Measurements from ENCODE around the gene DGKD. TPM values are rescaled to one million over a fixed set of nuclear protein-coding genes. Genes with fewer than 3 reads are reported as not detected.

The DGKD gene
- total and polyA plus RNA-seq, 2 donors (not counting 1 experiment from before 2014, with no cell fraction given), result 224 to 396 TPM

- no peak overlapping the region for H3K4me2 ChIP-seq (replicated peaks; ENCODE audit: low read depth, low read length, poor library complexity, severe bottlenecking)
- POLR2A ChIA-PET, result no interaction called here
- Mint-ChIP-seq H3K9me3 (ENCODE audit: insufficient read depth) (peaks cover 3% of the 10 kb centered on the region), H3K27me3 (no peaks in the 10 kb centered on the region), H3K27ac (peak overlapping the region; percentile 41), H3K4me3 (no peak overlapping the region), H3K4me1 (no peaks in the 10 kb centered on the region)
- H3K4me1 ChIP-seq (ENCODE audit: control insufficient read depth in 2 of 2, insufficient read depth in 2 of 2, low read length in 2 of 2), result no peaks in the 10 kb centered on the region
- H3K79me2 ChIP-seq (ENCODE audit: control insufficient read depth, insufficient read depth, low read length), result peaks cover 12% of the 10 kb centered on the region
- CTCF ChIA-PET, result interaction anchor here (0.7 to 1.0 kb wide), 2 partner anchors 64 to 598 kb away, joined by 3 read pairs; no protein-coding TSS in a partner anchor
- H3K36me3 ChIP-seq (replicated peaks in 1 of 2; ENCODE audit: control extremely low read depth in 1 of 2, control insufficient read depth in 1 of 2, extremely low read depth in 1 of 2, insufficient read depth in 2 of 2, low read length in 1 of 2), result peaks cover 0 to 92% of the 10 kb centered on the region in 2 experiments
- no peak overlapping the region for H3K9ac ChIP-seq (ENCODE audit: low read length)
- no peak overlapping the region for H2AFZ ChIP-seq (ENCODE audit: insufficient read depth, low read depth, low read length, poor library complexity, severe bottlenecking)
- H3K27ac ChIP-seq (ENCODE audit: low read length in 2 of 2), result no peak overlapping the region
- ATAC-seq (ENCODE audit: low read depth), result no peak
- no peak overlapping the region for H3K4me3 ChIP-seq (ENCODE audit: control extremely low read depth in 1 of 5, extremely low read depth in 1 of 5, insufficient read depth in 1 of 5, low read depth in 2 of 5, low read length in 4 of 5)
- H4K20me1 ChIP-seq (ENCODE audit: control insufficient read depth, insufficient read depth, low read length, poor library complexity, severe bottlenecking), result peaks cover 28% of the 10 kb centered on the region
- peaks cover 0 to 13% (median 0%) of the 10 kb centered on the region in 3 donors for H3K9me3 ChIP-seq (ENCODE audit: control extremely low read depth in 1 of 3, control insufficient read depth in 2 of 3, insufficient read depth in 1 of 3, low read length in 2 of 3)
- H3K27me3 ChIP-seq (replicated peaks in 1 of 4; ENCODE audit: control extremely low read depth in 1 of 4, control insufficient read depth in 3 of 4, insufficient read depth in 4 of 4, low read length in 3 of 4), result no peaks in the 10 kb centered on the region
- no peak for DNase-seq
- intact Hi-C loops (cut with micrococcal nuclease), result no loop called here
- WGBS (ENCODE audit: insufficient coverage), result 97% methylated on average over 22 of the region's 22 CpGs
- TF ChIP-seq EZH2 (IDR thresholded peaks at IDR 0.05; ENCODE audit: borderline replicate concordance, insufficient read depth, low read depth, low read length, poor library complexity, severe bottlenecking), result no peak
- no peak for TF ChIP-seq CTCF (IDR thresholded peaks at IDR 0.05)
Measured at GRCh38 chr2:233468047-233468740, 113.9 kb downstream of the DGKD start.

- CTCF ChIA-PET, result no interaction called here
- H3K36me3 ChIP-seq (replicated peaks in 1 of 2; ENCODE audit: control extremely low read depth in 1 of 2, control insufficient read depth in 1 of 2, extremely low read depth in 1 of 2, insufficient read depth in 2 of 2, low read length in 1 of 2), result peaks cover 0 to 91% of the 10 kb centered on the region in 2 experiments
- DNase-seq, result no peak
- H2AFZ ChIP-seq (ENCODE audit: insufficient read depth, low read depth, low read length, poor library complexity, severe bottlenecking), result no peak overlapping the region
- no peaks in the 10 kb centered on the region for H3K27me3 ChIP-seq (replicated peaks in 1 of 4; ENCODE audit: control extremely low read depth in 1 of 4, control insufficient read depth in 3 of 4, insufficient read depth in 4 of 4, low read length in 3 of 4)
- H4K20me1 ChIP-seq (ENCODE audit: control insufficient read depth, insufficient read depth, low read length, poor library complexity, severe bottlenecking), result peaks cover 28% of the 10 kb centered on the region
- 95% methylated on average over 8 of the region's 8 CpGs for WGBS (ENCODE audit: insufficient coverage)
- H3K27ac Mint-ChIP-seq, result no peak overlapping the region
- intact Hi-C loops (cut with micrococcal nuclease), result no loop called here
- H3K9me3 ChIP-seq (ENCODE audit: control extremely low read depth in 1 of 3, control insufficient read depth in 2 of 3, insufficient read depth in 1 of 3, low read length in 2 of 3), result peaks cover 0 to 15% (median 0%) of the 10 kb centered on the region in 3 donors
- ATAC-seq (ENCODE audit: low read depth), result no peak
- no peaks in the 10 kb centered on the region for H3K4me1 Mint-ChIP-seq
- H3K79me2 ChIP-seq (ENCODE audit: control insufficient read depth, insufficient read depth, low read length), result peaks cover 10% of the 10 kb centered on the region
- peaks cover 3% of the 10 kb centered on the region for H3K9me3 Mint-ChIP-seq (ENCODE audit: insufficient read depth)
- H3K27me3 Mint-ChIP-seq, result no peaks in the 10 kb centered on the region
- H3K9ac ChIP-seq (ENCODE audit: low read length), result no peak overlapping the region
- no peak overlapping the region for H3K4me2 ChIP-seq (replicated peaks; ENCODE audit: low read depth, low read length, poor library complexity, severe bottlenecking)
- TF ChIP-seq EZH2 (IDR thresholded peaks at IDR 0.05; ENCODE audit: borderline replicate concordance, insufficient read depth, low read depth, low read length, poor library complexity, severe bottlenecking) (no peak), CTCF (IDR thresholded peaks at IDR 0.05) (no peak)
- H3K4me3 ChIP-seq (ENCODE audit: control extremely low read depth in 1 of 5, extremely low read depth in 1 of 5, insufficient read depth in 1 of 5, low read depth in 2 of 5, low read length in 4 of 5), result no peak overlapping the region
- H3K4me1 ChIP-seq (ENCODE audit: control insufficient read depth in 2 of 2, insufficient read depth in 2 of 2, low read length in 2 of 2), result no peaks in the 10 kb centered on the region
- POLR2A ChIA-PET, result no interaction called here
- H3K27ac ChIP-seq (ENCODE audit: low read length in 2 of 2), result no peak overlapping the region
- no peak overlapping the region for H3K4me3 Mint-ChIP-seq
Measured at GRCh38 chr2:233468741-233469110, 114.4 kb downstream of the DGKD start.
